HEK293T (cell line): Measurements from ENCODE around the gene RPRD2.

Experiments
- BHLHE40 ChIP-seq: fragments of 450-650 bp; IDR thresholded peaks from 2 replicates; pipeline ENCODE4 v1.6.1; 2016; ENCODE audit warnings: mild to moderate bottlenecking, moderate library complexity, borderline replicate concordance
- CTBP1 ChIP-seq: fragments of 450-650 bp; IDR thresholded peaks from 2 replicates; pipeline ENCODE4 v1.6.1; 2016; ENCODE audit warnings: borderline replicate concordance
- ELF4 ChIP-seq: fragments of 450-650 bp; IDR thresholded peaks from 2 replicates; pipeline ENCODE4 v1.6.1; 2017; ENCODE audit warnings: antibody characterized with exemption
- FOXA1 ChIP-seq: fragments of 450-650 bp; IDR thresholded peaks from 2 replicates; pipeline ENCODE4 v1.6.1; 2016; ENCODE audit warnings: mild to moderate bottlenecking
- FOXK2 ChIP-seq: fragments of 450-650 bp; IDR thresholded peaks from 2 replicates; pipeline ENCODE4 v1.6.1; 2016; ENCODE audit warnings: mild to moderate bottlenecking
- FOXM1 ChIP-seq: fragments of 450-650 bp; IDR thresholded peaks from 2 replicates; pipeline ENCODE4 v1.6.1; 2017; ENCODE audit warnings: mild to moderate bottlenecking, borderline replicate concordance
- HDGF ChIP-seq: fragments of 450-650 bp; IDR thresholded peaks from 2 replicates; pipeline ENCODE4 v1.6.1; 2017; ENCODE audit warnings: antibody characterized with exemption, borderline replicate concordance
- L3MBTL2 ChIP-seq: fragments of 450-650 bp; conservative IDR thresholded peaks from 2 replicates; pipeline ENCODE4 v1.6.1; 2016; ENCODE audit warnings: mild to moderate bottlenecking
- LEF1 ChIP-seq: fragments of 450-650 bp; IDR thresholded peaks from 2 replicates; pipeline ENCODE4 v1.6.1; 2017; ENCODE audit warnings: mild to moderate bottlenecking, borderline replicate concordance
- NFRKB ChIP-seq: fragments of 450-650 bp; IDR thresholded peaks from 2 replicates; pipeline ENCODE4 v1.6.1; 2016; ENCODE audit warnings: mild to moderate bottlenecking, moderate library complexity
- SP1 ChIP-seq: fragments of 450-650 bp; IDR thresholded peaks from 2 replicates; pipeline ENCODE4 v1.6.1; 2017
- TARDBP ChIP-seq: fragments of 450-650 bp; IDR thresholded peaks from 2 replicates; pipeline ENCODE4 v1.6.1; 2016
- ZNF384 ChIP-seq: fragments of 450-650 bp; IDR thresholded peaks from 2 replicates; pipeline ENCODE4 v1.6.1; 2016

DNA sequence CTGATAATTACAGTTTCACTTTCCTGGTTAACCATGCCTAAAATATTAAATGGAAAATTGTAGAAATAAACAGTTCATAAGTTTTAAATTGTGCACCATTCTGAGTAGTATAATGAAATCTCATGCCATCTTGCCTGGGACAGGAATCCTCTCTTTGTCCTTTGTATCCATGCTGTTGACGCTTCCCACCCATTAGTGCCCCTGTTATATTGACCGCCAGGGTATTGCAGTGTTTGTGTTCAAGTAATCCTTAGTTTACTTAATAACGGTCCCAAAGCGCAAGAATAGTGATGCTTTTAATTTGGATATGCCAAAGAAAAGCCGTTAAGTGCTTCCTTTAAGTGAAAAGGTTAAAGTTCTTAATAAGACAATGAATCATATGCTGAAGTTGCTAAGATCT is 41.7 kb downstream of the RPRD2 start:
- TF ChIP-seq L3MBTL2 (no peak), SP1 (no peak), ZNF384 (no peak), FOXK2 (no peak), ELF4 (no peak), FOXM1 (no peak), NFRKB (no peak), CTBP1 (no peak), LEF1 (no peak), BHLHE40 (no peak), HDGF (no peak), TARDBP (no peak), FOXA1 (no peak)
